CD4-positive, alpha-beta T cell treated with Interleukin-12 subunit alpha and Interleukin-12 subunit beta, for 1 hour (primary cell): ENCODE measurements around the gene NDUFAF2.
A peak's percentile ranks its signal among the peaks of the same experiment; 100 is the strongest.
"Not testable (repeated sequence)": the region's sequence is repeated elsewhere in the genome, so short reads cannot be mapped to it uniquely, and the experiment has no call there.

Source experiments
- DNase-seq: peaks from one replicate; pipeline ENCODE4 v3.0.0-alpha.2; 2020

The NDUFAF2 gene

DNA sequence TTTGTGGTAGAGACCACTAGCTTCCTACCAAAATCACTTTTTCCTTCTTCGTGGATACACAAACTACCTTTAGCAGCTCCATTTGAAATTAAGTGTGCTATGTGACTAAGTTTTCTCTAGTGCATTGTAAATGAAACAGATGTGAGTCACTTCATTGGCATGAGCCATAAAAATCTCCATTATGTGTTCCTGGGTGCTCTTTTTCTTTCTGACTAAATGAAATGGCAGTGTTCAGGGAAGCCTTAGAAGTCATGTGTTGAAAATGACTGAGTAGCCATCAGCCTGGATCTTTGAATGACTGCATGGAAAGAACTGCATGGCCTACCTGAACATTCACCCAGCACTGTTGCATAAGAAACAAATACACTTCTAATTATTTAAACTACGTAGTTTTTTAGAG lies 107.9 kb downstream of the NDUFAF2 start:
- DNase-seq, result no peak

DNA sequence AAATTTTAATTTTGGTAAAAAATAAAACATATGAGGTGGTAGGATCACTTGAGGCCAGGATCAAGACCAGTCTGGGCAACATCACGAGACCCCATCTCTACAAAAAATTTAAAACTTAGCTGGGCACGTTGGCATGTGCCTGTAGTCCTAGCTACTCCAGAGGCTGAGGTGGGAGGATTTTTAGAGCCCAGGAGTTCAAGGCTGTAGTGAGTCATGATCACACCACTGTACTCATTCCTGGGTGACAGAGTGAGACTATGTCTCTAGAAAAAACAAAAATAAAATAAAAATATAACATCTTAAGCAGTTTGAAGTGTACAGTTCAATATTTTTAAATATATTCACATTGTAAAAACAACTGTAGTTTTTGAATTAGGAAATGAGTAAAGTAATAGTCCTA lies 108.9 kb downstream of the NDUFAF2 start:
- DNase-seq, result no peak

DNA sequence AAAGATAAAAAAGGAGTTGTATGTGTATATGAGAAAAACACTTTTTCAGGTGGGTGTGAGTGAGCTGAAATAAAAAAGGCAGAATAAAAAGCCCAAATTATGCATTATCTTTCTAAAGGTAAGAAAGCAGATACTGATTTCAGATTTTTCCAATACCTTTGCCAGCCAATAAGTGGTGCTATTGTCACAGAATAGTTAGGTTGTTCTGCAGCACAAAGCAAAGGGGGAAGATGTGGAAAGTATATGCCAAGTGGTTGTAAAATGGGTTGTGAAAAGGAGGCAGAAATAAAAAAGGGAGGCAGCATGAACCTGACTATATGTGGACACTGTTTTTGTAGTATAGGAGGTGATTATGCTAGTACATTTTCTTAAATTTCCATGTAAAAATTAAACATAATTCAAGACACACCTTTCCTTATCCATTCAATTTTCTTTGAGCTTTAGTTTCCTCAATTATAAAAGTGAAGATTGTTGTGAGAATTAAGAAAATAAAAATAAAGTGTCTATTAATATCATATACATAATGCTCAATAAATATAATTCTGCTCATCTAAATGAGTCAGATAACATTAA lies 110.5 kb downstream of the NDUFAF2 start:
- peak; percentile 39 for DNase-seq

DNA sequence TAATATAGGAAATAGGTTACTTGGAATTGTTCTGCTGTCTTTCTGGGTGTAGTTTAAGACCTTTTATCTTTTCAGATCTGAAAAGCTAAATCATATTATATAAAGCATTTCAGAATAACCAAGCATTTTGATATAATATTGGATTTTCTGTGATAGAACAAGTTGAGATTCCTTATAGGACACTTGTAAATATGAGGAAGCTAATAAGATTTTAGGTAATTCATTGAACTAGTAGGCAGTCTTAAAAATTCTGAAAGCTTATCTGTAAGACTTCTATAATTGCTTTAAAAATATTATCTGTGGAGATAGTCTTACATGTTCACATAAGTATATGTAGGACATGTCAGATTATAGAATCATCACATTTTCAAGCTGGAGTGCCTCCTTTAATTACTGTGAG lies 114.5 kb downstream of the NDUFAF2 start:
- no peak for DNase-seq

DNA sequence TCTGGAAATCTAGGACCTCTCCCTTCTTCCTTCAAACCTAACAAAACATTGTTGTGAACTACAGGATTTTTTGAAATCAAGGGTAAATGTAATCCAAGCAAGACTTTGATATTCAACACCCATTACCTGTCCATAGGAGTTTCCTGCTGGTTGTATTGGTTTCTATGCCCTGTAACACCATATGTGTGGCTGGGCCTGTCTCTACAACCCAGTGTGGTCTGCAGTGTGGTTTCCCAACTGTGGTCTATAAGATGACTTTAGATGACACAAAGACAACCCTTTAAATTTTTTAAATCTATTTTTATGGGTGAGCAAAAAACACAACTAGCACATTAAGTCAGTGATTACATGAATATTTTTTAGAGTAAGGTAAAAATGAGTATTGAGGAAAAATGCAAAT lies 124.1 kb downstream of the NDUFAF2 start:
- no peak for DNase-seq

DNA sequence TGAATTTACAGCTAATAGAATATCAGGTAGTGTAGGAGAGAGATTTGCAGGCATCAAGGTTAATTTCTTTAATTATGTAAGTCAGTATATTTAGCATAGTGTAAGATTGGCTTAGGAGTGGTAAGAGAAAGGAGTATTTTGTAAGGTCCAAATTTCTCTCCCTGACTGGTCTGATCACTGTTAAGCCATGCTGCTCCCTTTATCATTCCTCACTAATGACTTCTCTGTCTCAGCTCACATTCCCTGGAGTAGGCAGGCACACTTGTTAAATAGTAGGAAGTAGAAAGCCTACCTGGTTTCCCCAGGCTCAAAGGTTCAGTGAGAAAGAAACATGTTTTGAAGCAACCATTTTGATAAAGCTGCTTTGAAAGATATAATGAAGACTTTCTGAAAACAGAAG lies 126.5 kb downstream of the NDUFAF2 start:
- no peak for DNase-seq

DNA sequence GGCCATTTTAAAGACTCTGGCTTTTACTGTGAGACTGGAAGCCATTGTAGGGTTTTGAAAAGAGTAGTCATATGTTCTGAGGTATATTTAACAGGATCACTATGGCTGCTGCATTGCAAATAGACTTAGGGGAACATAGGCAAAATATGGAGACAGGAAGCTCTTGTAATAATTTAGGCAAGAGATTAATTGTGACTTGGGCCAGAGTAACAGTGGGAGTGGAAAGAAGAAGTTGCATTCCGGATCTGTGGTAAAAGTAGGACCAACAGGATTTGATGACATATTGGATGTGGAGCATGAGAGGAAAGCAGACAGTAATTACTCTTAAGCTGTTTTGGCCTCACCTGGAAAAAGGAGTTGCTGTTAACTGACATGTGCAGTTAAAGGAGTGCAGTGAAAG lies 131.6 kb downstream of the NDUFAF2 start:
- no peak for DNase-seq

DNA sequence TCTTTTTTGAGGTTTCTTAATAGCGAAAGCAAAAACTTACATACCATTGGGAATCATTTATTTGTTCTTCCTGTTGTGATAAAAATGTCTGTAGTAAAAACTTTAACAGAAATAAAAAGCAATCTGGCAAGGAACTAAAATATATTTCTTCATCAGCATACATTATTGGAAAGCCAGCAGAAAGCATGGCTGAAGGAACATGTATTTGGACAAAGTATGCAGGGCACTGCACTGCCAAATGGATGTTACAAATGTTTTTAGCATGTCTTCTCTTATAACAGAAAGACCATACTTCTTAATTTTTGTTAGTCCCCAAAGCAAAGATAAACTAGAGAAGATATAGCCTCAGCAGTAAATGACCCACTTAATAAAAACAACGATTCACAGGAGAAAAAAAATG lies 136.7 kb downstream of the NDUFAF2 start:
- no peak for DNase-seq

DNA sequence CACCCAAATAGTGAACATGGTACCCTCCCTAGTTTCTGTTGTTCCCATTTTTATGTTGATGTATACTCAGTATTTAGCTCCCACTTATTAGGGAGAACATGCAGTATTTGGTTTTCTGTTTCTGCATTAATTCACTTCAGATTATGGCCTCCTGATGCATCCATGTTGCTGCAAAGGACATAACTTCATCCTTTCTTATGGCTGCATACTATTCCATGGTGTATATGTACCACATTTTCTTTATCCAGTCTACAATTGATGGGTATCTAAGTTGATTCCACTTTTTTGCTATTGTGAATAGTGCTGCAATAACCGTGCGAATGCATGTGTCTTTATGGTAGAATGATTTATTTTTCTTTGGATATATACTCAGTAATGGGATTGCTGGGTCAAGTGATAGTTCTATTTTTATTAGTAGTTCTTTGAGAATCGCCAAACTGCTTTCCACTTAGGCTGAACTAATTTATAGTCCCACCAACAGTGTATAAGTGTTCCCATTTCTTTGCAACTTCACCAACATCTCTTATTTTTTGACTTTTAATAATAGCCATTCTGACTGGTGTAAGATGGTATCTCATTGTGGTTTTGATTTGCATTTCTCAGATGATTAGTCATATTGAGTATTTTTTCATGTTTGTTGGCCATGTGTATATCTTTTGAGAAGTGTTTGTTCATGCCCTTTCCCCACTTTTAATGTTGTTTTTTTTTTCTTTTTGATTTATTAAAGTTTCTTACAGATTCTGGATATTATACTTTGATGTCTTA lies 137.7 kb downstream of the NDUFAF2 start:
- DNase-seq, result no peak

DNA sequence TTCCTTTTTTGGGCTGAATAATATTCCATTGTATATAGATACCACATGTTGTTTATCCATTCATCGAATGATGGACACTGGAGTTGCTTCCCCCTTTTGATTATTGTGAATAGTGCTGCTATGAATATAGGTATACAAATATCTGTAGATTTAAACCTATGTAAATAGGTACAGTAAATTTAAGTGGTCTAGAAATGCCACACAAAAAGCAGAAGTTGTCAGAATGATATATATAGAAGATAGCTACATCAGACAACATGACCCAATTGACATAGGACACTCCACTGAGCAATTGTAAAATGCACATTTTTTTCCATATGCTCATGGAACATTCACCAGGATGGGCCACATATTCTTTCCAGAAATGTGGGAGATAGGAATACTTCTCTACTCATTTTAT lies 139.7 kb downstream of the NDUFAF2 start:
- no peak for DNase-seq

DNA sequence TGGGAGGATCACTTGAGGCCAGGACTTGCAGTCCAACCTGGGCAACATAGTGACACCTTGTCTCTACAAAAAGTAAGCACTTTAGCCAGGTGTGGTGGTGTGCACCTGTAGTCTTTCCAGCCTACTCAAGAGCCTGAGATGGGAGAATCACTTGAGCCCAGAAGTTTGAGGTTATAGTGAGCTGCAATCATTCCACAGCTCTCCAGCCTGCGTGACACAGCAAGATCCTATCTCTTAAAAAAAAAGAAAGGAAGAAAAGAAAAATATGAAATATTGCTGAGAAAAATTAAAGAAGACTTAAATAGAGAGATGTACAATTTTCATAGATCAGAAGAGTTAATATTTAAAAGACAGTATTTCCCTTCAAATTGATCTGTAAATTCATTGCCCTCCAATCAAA lies 140.9 kb downstream of the NDUFAF2 start:
- DNase-seq, result no peak

DNA sequence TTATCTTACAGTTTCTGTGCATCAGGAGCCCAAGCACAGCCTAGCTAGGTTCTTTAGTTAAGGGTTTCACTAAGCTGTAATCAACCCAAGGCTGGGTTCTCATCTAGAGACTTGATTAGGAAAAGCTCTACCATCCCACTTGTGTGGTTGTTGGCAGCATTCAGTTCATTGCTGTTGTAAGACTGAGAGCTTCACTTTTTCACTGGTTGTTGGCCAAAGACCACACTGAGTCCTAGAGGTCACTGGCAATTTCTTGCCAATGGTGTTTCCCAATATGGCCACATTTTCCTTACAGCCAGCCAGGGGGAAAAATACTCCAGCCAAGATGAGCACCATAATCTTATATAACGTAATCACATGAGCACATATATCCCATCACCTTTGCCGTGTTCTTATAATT lies 142.9 kb downstream of the NDUFAF2 start:
- DNase-seq, result no peak

DNA sequence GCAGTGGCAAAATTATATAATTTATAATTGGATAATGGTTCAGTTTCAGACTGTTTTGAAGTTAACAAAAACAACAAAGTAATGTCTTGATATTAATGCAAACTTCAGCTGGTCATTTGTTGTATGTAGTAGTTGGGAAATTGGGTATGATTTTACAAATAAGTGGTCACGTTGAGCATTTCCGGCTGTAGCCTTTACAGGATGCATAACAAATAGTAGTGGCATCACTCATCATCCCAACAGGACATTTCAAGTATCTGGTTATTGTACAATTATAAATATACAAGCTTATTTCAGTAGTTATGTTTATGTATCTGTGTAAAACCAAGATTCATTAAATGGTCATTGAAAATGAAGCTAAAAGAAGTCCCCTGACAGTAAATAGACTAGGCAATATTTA lies 144.3 kb downstream of the NDUFAF2 start:
- DNase-seq, result no peak

DNA sequence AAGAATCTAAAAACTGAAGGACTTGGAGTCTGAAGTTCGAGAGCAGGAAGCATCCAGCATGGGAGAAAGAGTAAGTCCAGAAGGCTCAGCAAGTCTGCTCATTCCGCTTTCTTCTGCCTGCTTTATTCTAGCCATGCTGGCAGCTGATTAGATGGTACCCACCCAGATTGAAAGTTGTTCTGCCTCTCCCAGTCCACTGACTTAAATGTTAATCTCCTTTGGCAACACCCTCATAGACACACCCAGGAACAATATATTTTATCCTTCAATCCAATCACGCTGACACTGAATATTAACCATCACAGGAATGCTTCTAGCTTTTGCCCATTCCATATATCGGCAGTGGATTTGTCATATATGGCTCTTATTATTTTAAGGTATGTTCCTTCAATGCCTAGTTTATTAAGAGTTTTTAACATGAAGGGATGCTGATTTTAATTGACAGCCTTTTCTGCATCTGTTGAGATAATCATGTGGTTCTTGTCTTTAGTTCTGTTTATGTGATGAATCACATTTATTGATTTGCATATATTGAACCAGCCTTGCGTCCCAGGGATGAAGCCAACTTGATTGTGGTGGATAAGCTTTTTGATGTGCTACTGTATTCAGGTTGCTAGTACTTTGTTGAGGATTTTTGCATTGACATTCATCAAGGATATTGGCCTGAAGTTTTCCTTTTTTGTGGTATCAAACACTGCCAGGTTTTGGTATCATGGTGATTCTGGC lies 148.2 kb downstream of the NDUFAF2 start:
- not testable (repeated sequence) for DNase-seq

DNA sequence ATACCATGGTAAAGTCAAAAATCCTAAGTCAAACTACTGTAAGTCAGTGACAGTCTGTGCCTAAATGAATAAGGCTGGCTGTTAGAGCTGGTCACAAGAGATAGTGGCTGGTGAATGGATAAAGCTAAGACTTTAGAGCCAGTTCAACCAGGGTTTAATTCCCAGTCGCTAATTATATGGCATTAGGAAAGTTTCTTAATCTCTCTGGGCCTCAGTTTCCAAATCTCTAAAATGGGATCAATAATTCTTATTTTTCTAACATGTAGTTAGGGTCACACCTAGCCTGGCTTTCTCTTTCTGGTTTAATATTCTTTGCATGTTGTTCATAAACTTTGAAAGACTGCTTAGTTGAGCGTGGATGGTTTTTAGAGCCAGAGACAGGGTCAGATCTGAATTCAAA lies 152.5 kb downstream of the NDUFAF2 start:
- no peak for DNase-seq

DNA sequence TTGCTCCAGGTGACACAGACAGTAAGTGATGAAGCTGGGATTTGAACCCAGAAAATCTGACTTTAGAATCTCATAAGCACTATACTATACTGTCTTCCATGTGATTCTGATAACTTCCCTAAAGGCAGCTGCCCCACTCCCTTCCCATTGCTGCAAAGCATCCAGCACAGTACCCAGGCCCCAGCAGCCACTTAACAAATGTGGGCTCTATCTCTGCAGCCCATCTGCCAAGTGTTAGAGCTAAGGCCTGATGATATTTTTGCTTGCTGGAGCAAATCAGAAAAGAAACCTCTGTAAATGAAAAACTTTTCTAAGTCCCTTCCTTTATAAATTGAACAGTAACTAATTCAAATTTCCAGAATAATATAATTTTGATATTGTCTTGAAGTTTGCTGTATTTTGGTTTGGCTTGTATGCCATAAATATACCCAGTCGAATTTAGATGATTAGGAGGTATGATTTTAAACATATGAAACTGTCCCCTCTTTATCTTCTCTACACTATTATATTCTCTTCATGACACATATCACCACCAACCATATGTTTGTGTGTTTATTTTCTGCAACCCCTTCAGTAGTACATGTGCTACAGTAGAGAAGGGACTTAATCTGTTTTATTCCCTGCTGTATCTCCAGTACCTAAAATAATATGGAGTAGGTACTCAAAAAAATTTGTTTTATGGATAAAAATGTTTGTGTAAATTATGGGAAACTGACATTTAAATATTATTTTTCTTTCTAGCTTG lies 153.4 kb downstream of the NDUFAF2 start:
- DNase-seq, result no peak

DNA sequence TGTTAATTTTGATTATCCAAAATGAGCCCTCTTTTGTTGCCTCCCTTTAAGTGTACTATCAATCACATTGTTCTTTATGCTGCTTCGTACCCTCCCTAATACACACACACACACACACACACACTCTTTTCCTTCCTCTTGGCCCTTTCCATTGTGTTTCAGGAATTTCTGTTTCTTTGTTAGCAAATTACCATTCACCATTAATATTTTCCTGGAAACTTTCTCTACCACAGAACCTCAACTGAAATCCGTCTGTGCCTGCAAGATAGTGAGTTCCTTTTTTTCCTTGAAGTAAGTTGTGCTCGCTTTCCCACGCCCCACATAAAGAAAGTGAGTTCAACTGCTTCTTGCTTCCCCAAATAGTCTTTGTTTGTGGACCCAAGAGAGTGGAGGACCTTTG lies 155.4 kb downstream of the NDUFAF2 start:
- no peak for DNase-seq

DNA sequence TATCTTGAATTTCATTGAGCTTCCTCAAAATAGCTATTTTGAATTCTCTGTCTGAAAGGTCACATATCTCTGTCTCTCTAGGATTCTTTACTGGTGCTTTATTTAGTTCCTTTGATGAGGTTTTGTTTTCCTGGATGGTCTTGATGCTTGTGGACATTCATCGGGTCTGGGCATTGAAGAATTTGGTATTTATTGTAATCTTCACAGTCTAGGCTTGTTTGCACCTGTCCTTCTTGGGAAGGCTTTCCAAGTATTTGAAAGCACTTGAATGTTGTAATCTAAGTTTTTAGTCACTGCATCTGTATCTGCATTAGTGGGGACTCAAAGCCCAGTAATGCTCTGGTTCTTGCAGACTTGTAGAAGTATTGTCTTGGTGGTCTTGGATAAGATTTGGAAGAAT lies 169.4 kb downstream of the NDUFAF2 start:
- no peak for DNase-seq

DNA sequence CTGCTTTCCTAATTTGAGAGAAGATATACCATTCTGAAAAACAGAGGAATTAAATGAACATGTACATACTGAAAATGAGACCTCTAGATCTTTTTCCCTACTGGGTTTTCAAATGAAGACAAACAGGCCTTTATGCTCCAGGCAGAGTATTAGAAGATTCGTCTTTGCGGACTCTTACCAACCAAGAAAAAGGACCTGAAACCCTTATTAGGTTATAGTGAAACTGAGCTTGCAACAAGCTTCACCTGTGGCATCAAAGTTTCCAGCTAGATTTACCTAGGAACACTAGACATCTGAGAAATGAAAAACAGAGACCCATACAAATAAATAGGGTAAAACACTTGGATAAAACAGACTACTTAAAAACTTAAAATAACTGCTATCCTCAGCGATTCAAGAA lies 171.0 kb downstream of the NDUFAF2 start:
- no peak for DNase-seq

DNA sequence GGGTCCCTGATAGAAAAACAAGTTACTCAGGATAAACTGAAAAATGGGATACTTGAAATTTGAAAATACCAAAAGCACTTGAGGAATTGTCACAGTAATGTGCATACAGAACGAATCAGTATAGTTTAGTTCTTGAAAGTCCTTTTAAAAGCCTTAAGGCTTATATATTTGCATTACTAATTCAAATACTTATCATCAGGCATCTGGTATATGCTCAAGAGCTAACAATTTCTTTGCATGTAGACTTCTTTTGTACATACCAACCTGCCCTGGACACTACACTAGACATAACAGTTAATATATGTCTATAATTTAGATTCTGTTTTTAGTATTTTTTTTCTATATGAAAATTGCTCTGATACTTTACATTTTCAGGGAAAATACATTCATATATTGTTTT lies 174.1 kb downstream of the NDUFAF2 start:
- DNase-seq, result no peak

DNA sequence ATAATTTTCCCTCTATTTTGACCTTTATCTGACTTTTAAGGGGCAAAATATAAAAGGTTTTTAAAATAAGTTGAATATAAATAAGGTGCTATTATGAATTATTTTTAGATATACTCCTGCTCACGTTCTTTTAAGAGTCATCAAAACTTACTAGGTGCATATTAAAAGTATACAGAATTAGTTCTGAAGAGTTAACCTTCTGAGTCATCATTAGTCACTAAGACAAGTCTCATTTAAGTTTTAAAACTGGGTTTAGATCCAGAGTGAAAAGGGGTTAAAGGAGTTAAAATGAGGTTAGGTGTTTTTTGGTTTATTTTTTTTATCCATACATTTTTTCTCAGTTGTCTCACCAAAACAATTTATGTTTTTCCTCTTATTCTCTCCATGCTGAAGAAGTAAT lies 175.5 kb downstream of the NDUFAF2 start:
- no peak for DNase-seq

DNA sequence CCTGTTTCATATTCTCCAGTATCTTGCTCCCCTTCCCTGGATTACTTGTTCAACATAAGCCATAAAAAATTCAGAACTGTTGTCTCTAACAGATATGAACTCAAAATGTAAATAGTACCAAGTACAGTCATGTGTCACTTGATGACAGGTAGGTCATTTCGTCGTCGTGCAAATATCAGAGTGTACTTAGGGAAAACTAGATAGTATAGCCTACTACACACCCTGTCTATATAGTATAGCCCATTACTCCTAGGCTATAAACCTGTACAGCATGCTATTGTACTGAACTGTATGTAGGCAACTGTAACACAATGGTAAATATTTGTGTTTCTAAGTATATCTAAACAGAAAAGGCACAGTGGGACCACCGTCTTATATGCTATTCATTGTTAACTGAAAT lies 178.1 kb downstream of the NDUFAF2 start:
- DNase-seq, result no peak

DNA sequence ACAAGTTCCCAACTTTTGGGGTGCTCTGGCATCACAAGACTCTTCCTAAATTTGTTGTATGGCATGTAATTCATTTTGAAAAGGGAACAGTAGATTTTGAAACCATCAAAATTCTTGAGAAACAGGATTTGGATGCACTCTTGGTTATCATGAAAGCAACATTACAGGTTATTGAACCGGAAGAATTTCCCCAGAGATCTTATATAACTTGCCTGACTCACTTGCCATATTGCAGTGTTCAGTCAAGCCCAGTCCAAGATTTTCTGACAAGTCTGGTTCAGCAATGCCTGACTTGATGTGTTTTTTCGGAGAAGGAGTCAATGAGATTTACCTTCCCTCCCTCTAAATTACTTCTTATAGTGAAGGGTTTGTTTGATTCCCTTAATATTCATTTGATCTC lies 185.3 kb downstream of the NDUFAF2 start:
- no peak for DNase-seq

DNA sequence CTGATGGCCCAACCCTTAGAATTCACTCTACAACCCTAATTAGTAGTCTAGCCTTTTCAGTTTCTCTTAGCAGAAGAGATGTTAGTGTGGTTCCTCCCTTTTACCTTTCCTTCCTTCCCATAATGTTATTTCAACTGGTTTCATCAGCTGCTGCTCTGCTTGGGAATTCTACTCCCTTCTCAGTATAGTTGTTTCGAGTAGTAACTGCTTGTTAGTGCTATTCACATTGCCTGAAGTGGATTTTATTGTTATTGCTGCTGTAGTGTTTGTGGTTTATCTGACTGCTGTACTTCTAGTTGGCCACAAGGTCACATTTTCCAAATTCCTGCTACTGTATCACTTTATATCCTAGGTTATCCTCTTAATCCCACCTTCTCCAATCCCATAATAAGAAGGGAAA lies 187.6 kb downstream of the NDUFAF2 start:
- DNase-seq, result no peak
